22Rv1 (cell line): ENCODE results near the gene ZNF285.

Experiments used
- ZFX ChIP-seq: fragments of 450-650 bp; IDR thresholded peaks from 2 replicates; pipeline ENCODE4 v1.6.1; 2017; ENCODE audit warnings: antibody characterized with exemption, borderline replicate concordance
- TF ChIP-seq, protein P1 (sequence below): fragments of 450-650 bp; IDR thresholded peaks from 2 replicates; pipeline ENCODE4 v1.5.1; 2017; ENCODE audit warnings: mild to moderate bottlenecking

DNA sequence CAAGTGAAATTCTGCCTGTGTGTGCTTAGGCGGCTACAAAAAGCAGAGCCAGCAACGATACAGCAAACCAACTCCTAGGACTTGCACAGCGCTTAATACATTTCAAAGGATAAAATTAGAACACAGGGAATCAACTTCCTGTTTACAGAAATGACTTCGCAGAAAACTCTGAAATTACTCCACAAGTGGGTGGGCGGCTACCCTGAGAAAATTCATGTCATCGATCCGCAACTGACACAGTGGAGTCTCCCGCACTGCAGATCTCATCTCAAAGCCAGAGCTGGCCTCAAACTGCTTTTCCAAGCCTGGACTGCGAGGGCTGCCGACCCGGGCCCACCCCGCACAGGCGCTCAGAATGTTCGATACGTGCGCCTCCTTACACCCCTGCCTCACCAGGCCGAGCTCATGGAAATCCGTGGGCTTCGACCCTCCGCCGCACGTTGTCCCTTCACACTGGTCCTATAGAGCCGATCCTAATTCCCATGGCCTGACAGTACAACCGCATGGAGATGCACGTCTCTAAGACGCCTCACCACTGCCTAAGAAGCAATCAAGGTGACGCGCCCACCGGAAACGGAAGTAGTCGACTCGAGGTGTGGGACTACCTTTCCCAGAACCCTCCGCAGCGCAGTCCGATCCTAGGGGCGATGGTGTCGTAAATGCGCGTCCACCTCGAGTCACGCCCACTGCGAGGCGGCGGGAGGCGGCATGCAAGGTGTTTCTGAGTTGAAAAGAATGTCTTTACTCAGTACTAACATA is 46.7 kb upstream of the ZNF285 start, which contains the start of gene ZNF229:
- TF ChIP-seq, protein P1, sequence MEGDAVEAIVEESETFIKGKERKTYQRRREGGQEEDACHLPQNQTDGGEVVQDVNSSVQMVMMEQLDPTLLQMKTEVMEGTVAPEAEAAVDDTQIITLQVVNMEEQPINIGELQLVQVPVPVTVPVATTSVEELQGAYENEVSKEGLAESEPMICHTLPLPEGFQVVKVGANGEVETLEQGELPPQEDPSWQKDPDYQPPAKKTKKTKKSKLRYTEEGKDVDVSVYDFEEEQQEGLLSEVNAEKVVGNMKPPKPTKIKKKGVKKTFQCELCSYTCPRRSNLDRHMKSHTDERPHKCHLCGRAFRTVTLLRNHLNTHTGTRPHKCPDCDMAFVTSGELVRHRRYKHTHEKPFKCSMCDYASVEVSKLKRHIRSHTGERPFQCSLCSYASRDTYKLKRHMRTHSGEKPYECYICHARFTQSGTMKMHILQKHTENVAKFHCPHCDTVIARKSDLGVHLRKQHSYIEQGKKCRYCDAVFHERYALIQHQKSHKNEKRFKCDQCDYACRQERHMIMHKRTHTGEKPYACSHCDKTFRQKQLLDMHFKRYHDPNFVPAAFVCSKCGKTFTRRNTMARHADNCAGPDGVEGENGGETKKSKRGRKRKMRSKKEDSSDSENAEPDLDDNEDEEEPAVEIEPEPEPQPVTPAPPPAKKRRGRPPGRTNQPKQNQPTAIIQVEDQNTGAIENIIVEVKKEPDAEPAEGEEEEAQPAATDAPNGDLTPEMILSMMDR = no peak
- TF ChIP-seq ZFX = no peak
